ENCODE results near the gene ASB2.

The ASB2 gene

DNA sequence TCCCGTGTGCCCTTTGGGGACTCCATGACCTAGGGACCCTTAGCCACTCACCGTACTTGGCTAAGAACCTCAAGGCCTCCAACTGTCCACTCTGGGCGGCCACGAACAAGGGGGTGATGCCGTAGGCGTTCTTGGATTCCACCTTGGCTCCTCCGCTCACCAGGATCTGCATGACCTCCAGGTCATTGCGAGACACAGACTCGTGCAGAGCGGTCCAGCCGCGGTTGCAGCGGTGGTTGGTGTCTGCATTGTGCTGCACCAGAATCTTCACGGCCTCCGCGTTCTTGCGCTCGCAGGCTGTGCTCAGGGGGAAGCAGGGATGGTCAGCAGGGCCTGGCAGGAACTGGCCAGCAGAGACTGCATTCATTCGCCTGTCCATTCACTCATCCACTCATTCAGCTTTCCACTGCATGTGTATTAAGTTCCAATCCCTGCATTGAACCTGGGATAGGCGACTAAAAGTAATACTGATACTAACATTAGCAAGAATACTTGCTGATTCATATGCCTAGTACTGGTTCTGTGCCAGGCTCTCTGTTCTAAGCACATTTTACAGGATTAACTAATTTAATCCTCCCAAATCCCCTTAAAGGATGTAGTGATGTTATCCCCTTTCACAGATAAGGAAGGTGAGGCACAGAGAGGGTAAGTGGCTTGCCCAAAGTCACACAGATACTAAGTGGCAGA, 25.3 kb downstream of the ASB2 start:
- no peak for DNase-seq (ENCODE audit: low spot score)

DNA sequence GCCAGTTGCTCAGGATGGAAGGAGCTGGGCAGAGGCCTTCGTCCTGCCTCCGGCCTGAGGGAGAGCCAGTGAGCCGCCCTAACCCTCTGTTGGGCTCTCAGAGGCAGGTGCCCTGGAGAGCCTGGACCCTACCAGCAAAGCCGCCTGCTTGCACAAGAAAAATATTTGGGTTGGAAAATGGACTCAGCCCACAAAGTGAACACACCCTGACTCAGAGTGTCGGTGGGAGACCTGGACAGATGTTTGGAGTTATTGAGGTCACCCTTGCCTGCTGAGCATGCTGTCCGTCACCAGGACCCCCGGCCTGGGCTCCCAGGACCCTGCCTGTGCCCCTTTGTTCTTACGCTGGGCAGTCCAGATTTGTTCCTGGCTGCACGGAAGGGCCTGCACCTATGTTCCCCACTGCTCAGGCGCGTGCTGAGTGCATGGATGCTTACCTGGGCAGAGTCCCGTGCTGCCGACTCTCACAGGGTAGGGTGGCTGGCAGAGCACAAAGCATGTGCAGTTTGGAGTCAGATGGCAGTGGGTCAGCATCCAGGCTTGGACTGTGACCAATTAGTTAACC, 26.8 kb downstream of the ASB2 start:
- DNase-seq (ENCODE audit: low spot score) = no peak

DNA sequence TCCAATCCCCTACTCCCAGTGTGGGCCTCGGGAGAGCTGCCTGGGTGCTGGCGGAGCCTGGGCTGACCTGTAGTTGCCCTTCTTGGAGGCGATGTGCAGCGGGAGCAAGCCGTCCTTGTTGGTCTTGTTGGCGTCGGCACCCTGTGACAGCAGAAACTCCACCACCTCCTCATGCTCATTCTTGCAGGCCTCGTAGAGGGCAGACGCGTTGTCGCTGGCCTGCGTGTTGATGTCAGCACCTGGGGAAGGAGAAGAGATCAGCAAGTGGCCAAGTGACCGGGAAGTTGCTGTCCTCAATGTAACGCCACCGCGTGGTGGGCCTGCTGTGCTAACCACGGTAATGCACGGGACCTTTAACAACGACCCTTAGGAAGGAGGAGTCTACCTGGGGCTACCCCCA, 29.1 kb downstream of the ASB2 start:
- DNase-seq (ENCODE audit: low spot score) = no peak

DNA sequence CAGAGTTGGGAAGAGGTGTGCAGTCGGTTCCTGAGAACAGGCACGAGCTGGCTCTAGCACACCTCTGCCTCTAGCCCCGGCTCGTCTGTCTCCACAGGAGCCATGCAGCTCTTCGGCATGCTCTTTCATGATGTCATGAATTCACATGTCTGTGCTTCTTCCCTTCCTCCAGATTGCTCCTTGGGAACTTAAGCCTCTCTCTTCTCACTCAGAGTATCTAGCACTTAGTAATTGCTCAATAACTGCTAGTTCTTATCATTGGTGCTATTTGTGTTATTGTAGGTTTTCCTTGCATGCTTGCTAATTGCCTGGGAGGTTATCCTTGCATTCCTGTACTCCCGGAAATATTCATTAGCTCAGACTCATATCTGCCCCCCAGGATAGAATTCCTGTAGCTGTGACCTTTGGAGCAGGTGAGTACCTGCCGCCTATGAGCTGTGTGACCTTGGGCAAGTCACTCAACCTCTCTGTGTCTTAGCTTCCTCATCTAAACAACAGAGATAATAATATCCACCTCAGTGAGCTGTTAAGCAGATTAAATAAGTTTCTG, 29.8 kb downstream of the ASB2 start:
- DNase-seq (ENCODE audit: low spot score) = no peak

DNA sequence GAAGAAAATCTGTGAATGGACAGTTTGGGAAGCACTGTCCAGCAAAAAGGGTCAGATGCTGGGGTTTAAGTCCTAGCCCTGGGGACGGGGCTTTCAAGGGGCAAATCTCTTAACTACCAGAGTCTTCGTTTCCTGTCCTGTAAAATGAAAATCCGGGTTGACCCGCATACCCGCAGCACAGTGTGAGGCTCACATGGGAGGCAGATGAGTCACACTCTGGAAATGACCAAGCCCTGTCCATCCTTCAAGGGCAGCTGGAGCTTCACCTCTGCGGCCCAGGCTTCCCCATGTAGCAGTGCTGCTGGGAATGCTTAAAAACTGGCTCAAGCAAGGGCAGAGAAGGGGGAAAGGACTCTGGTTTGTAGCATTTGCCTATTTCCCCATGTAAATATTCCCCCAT, 30.3 kb downstream of the ASB2 start:
- no peak for DNase-seq (ENCODE audit: low spot score)

DNA sequence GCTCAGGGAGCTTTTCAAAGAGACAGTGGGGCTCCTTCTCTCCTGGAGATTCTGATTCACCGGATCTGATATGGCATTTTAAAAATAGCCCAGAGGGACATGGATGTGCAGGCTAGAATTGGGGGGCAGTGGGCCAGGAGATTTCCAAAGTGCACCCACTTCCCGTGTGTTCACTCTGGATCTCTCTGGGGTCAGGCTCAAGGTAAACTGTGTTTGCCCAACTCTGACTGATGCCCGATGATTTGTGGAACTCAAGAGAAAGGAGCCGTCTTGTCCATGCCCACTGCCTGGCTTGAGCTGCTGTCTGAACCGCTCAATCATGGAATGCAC, 31.3 kb downstream of the ASB2 start:
- no peak for DNase-seq (ENCODE audit: low spot score)

DNA sequence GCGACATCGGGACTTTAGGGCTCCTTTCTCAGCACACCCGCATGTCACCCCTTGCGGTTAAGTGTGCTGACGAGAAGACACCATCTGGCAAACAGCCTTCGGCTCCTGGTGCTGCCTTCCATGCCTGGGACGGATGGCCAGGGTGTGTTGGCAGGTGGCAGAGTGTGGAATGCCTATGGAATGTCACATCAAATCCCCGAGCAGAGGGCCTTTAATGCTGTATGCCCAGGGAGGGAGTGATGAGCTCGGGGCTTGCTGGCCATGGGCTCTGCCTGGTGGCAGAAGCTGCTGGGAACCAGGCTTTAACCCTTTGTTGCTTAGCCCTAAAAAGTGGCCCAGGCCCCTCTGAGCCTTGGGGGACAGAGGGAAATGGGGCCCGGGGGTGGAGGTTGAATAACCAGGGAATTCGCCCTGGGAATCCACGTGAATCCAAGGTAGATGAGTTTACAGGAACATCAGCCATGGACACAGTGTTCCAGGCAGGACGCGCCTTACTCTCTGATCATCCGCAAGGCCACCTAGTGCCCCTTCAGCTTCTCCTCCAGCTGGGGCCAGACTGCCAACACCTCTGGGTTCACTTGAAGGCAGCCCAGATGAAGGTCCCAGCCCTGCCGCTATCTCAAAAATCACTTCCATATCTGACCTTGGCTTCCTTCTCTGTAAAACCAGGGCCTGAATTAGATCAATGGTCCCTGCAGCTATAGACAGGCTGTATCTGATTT, 31.9 kb downstream of the ASB2 start:
- no peak for DNase-seq (ENCODE audit: low spot score)

DNA sequence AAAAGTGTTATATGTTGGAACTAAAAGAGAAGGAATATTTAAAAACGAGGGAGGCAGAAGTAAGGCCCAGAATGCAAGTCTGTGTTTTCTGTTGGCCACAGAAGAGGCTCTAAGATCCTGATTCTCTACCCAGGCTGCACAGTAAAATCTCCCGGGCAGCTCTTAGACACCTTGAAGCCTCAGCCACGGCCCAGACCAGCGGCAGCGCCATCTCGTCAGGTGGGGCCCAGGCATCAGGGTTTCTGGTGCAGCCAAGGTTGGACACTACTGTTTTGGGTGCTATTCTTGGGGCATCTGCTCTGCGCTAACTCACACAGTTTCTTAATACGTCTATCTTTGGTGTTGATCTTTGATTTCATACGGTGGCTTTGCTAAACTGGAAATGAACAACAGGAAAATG, 32.4 kb downstream of the ASB2 start:
- no peak for DNase-seq (ENCODE audit: low spot score)

DNA sequence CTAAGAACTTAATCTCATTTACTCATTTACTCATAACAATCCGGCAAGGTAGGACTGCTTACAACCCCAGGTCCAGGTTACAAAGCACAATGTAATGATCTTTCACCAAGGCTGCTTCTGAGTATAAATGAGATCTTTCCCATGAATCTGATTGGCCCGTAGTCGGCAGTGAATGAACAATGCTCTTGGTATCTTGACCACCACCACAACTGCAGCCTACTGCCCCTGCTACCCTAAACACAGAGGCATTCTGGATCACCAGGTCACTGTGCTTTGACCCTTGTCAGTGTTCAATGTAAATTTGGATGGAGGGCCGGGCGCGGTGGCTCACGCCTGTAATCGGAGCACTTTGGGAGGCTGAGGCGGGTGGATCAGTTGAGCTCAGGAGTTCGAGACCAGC, 33.3 kb downstream of the ASB2 start:
- no peak for DNase-seq (ENCODE audit: low spot score)

DNA sequence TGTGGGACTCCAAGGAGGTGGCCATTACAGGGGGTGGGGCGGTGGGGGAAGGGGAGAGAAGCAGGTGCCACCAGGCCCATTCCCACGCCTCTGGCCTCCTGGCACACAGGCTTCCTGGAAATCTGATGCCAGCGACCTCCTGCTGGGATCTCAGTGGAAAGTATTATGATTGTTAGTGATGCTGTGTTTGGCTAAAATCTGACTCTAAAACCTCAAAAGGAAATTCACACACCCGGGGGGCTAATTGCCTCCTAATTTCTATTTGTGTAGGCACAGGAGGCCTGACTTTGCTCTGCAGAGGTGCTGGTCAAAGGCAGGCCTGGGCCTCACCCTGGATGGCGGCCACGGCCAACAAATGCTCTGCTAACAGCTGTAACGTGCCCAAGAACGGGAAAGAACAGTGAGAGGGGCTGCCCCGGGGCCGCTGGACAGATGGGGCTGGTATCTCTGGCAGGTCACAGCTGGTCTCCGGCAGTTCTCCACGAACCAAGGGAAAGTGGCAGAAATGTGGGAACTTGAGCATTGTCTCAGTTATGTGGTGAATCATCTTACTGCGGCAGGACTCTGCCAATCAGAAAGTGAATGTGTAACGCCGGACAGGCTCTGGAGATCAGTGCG, 35.0 kb downstream of the ASB2 start:
- peak; percentile 51 for DNase-seq (ENCODE audit: low spot score)

DNA sequence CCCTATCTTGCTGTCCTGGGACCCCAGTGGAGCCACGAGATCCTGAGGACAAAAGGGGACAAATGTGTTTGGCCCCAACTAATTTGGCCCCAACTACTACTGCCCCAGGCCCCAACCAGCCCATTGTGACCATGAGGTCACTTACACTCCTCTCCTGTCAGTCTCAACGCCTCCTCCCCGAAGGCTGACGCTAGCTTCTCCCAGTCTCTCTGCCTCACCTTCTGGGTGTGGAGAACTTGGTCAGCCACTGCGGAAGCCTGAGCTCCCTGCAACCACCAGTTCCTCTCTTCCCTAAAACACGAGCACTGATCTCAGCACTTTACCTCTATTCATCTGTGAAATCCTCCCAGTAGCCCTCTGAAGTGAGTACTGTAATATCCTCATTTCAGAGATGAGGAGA, 35.9 kb downstream of the ASB2 start:
- DNase-seq (ENCODE audit: low spot score) = no peak

DNA sequence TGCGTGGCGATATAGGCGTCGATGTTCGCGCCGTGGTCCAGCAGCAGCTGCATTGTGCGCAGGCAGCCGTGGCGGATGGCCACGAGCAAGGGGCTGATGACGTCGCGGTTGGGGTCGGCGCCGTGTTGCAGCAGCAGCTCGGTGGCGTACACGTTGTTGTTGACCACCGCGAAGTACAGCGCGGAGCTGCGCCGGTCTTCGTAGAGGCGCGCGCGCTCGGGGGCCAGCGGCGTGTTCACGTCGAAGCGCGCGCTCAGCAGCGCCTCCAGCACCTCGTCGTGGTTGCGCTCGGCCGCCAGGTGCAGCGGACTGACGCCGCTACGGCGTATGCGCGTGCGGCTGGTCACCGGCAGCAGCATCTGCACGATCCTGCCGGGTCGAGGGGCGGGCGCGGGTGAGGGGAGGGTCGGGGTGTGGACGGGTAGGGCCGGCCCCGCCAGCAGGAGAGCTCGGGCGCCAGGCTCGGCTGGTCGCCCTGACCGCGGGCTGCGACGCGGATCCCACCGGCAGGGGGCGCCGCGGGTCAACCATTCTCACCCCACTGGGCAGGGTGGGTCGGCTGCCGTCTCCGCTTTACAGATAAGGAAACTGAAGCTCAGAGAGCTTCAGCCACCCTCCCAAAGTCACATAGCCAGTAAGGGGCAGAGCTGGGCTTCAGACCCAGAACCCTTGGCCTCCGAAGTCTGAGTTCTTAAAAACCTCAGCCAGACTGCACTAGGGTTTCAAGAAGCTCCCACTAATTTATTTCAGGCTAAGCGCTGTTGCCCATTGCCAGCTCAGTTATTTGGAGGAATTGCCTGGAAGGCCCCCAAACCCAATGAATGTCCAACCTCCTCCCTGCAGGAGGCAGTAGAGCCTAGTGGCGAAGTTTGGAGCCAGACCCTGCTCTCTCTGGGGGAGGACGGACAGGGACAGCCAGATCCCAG, 36.8 kb downstream of the ASB2 start:
- DNase-seq (ENCODE audit: low spot score) = peak; percentile 94

DNA sequence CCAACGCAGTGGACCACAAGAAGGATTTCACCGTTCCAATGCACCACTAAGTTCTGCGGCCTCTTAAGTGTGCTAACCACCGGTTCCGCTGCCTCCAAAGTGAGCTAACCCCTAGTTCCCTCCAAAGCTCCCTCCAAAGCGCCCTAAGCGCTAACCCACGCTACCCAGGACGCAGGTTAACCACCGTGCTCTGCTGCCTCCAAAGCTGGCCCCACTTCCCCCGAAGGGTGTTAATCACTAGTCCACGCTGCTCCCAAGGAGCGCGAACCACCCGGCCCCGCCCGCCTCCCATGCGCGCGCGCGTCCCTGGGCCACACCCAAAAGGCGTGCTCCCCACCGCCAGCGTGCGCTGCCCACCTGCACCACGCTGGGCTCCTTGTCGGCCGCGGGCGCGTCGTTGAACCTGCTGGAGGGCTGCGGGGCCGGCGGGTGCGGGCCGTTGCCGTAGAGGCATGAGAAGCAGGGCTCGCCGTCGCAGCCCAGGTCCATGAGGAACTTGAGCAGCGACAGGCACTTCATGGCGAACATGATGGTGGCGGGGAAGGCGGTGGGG, 37.5 kb downstream of the ASB2 start:
- DNase-seq (ENCODE audit: low spot score) = no peak

DNA sequence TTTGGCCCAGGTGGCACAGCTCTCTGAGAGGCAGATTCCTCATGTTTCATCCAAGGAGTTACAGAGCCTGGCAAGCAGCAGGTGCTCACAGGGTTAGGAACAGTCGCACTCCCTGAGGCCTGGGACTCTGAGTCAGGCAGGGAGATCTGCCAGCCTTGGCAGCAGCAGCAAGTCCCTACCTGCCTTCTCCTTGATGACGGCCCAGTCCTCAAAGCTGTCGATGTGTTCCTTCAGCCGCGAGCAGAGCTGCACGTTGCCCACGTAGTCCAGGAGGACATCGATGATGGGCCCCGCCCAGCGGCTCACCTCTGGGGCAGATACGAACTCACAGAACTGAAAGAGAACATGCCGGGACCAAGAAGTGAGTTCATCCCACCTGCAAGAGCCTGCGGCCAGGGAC, 38.9 kb downstream of the ASB2 start:
- no peak for DNase-seq (ENCODE audit: low spot score)

DNA sequence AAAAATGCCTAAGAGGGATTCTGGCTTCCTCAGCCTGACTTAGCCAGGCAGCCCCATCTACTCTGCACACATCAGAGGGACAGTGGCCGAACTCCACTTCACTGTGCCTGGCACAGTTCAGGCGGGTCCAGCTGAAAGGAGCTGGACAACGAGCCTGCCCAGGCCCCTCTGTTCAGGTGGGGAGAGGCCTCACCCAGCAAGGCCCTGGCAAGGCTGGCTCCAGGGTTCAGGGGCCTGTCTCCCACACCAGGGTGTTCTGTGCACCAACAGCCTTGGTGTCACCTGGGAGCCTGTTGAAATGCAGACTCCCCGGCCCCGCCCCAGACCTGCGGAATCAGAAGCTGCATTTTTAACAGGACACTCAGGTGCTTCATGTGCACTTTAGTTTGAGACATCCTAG, 39.4 kb downstream of the ASB2 start:
- no peak for DNase-seq (ENCODE audit: low spot score)

DNA sequence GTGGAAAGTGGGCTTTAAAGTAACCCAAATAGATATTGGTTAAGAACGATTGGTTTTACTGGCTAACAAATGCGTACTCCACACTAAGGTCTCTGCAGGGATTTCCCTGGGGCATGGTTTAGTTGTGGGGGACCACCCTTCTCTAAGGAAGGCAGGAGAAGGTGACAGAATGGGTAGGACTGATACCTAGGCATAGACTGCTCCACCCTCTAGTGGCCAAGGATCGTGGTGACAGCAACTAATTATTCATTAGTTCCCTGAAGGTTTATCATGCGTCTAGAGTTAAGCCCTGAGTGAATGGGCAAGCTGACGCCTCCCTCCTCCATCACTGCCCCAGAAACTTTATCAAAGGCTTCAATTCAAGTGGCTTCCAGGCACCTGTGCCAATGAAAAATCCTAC, 40.1 kb downstream of the ASB2 start:
- no peak for DNase-seq (ENCODE audit: low spot score)

DNA sequence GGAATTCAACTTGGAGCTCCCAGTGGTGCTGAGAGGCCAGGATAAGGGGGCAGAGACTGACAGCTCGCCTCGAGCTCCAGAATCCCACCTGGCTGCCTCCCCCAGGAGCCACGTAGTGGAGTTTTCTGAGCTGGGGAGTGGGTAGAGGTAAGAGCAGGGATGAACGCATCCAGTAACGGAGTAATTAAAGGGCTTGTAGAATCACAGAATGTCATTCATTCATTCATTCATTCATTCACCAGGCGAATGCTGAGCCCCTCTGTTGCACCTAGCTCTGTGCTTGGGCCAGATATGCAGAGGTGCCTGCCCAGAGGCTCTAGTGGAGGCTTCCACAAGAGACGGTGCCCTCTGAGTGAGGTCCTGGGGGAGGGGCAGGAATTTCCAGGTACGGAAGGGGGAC, 41.2 kb downstream of the ASB2 start:
- no peak for DNase-seq (ENCODE audit: low spot score)

DNA sequence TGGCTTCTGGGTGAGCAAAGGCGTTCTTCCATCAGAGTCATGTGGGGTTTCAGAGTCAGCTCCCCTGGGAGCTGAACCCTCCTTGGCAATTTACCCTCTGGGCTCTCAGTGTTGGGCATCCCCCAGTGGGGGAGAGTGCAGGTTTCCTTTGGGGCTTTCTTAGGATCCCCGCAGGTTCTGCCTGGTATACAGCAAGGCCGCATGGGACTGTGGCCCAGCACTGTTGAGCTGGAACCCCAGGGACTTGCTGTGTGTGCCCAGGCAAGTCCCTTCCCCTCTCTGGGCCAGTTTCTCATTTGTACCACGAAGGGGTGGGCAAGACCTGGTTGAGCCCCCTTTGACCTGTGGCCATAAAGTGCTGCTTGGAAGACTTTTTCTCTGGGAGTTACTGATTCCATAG, 43.7 kb downstream of the ASB2 start:
- no peak for DNase-seq (ENCODE audit: low spot score)

DNA sequence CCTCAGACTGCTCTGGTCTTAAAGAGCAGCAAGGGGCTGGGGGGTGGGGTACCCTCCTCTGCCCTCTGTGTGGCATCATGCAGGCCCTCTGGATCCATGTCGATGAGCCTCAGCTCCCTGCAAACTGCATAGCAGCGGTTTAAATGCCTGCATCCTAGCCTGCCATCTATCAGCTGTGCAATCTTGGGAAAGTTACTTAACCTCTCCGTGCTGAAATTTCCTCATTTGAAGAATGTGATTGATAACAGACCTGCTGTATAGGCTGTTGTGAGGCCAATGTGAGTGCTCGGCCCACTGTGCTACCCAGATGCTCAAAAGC, 45.4 kb downstream of the ASB2 start:
- DNase-seq (ENCODE audit: low spot score) = no peak

DNA sequence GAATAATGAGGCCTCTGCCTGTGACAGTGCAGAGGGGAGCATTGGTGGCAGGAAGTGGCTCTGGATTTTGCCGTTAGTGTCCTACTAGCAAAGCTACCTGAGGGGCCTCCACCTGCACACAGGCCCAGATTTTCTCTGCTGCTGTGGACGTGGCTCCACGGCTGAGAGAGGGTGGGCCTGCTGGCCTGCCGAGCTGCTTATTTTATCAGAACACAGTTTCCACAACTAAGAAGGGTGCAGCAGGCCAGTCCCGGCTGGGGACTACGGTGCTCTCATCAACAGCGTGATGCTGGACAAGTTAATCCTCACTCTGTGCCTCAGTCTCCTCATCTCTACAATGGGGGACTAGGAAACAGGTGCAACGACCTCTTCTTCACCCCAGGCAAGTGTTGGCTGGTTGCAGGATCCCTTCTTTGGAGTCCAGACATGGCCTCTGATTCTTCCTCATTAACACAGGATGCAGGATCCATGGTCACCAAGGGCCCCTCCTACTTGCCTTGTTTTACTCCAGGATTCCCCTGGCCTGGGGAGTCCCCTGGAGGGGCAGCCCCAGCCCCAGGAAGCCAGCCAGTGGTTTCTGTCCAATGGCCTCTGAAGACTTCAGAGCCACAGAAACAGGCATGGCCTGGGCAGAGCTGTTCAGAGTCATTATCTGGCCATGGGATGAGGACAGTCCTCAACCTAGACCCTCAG, 45.9 kb downstream of the ASB2 start:
- DNase-seq (ENCODE audit: low spot score) = no peak

DNA sequence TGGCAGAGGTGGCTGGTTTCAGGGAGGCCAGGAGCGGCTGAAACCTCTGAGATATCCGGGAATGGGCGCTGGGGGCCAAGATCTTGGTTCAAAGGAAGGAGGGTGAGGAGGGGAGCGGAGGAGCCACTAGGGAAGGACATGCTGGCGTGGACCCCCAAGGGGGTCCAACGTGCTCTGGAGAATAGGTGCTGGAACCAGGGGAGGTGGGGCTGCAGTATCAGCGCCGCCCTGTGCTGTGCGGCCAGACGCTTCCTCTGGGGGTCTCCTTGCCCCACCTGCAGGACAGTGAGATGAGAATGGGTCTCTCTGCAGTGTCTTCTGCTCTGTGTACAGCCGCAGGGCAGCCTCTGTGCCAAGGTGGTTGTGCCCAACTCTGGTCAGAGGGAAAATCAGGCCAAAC, 46.7 kb downstream of the ASB2 start:
- DNase-seq (ENCODE audit: low spot score) = no peak

Data from AG20443 (cell line).